Cardiac fibroblast (primary cell): ENCODE results near the gene IKBIP.
"Not testable (repeated sequence)": the region's sequence is repeated elsewhere in the genome, so short reads cannot be mapped to it uniquely, and the experiment has no call there.

Experiments used
- DNase-seq, 2 donors: peaks; one replicate each; pipeline versions ENCODE4 v3.0.0 to v3.0.0-alpha.2; 2010; ENCODE audit warnings: low read depth in 2 of 2
- H3K4me3 ChIP-seq, 2 donors: replicated peaks in 1 of 2; 1 replicate in 1 of 2; 2 replicates in 1 of 2; pipeline ENCODE4 v1.5.1; 2011; ENCODE audit warnings: low read depth in 2 of 2, low read length in 2 of 2, mild to moderate bottlenecking in 2 of 2, moderate library complexity in 1 of 2
- TF ChIP-seq, protein P1 (sequence below): IDR thresholded peaks from one replicate; pipeline ENCODE4 v1.5.1; 2011; ENCODE audit warnings: low read depth, mild to moderate bottlenecking, low read length, inconsistent platforms

The IKBIP gene

DNA sequence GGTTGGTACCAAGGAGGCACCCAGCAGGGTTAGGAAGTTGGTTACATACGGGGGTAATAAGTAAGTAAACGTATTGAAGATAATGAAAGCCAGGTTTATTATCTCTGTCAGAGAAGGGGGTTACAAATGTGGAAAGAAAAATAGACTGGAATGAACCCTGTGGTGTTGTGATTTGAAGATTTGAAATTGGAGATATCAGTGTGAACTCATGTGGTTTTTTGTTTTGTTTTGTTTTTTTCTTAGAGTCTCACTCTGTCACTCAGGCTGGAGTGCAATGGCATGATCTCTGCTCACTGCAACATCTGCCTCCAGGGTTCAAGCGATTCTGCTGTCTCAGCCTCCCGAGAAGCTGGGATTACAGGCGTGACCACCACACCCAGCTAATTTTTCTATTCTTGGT lies 65.2 kb downstream of the IKBIP start:
- no peak overlapping the region for H3K4me3 ChIP-seq
- no peak for DNase-seq
- TF ChIP-seq, protein P1, sequence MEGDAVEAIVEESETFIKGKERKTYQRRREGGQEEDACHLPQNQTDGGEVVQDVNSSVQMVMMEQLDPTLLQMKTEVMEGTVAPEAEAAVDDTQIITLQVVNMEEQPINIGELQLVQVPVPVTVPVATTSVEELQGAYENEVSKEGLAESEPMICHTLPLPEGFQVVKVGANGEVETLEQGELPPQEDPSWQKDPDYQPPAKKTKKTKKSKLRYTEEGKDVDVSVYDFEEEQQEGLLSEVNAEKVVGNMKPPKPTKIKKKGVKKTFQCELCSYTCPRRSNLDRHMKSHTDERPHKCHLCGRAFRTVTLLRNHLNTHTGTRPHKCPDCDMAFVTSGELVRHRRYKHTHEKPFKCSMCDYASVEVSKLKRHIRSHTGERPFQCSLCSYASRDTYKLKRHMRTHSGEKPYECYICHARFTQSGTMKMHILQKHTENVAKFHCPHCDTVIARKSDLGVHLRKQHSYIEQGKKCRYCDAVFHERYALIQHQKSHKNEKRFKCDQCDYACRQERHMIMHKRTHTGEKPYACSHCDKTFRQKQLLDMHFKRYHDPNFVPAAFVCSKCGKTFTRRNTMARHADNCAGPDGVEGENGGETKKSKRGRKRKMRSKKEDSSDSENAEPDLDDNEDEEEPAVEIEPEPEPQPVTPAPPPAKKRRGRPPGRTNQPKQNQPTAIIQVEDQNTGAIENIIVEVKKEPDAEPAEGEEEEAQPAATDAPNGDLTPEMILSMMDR = no peak

DNA sequence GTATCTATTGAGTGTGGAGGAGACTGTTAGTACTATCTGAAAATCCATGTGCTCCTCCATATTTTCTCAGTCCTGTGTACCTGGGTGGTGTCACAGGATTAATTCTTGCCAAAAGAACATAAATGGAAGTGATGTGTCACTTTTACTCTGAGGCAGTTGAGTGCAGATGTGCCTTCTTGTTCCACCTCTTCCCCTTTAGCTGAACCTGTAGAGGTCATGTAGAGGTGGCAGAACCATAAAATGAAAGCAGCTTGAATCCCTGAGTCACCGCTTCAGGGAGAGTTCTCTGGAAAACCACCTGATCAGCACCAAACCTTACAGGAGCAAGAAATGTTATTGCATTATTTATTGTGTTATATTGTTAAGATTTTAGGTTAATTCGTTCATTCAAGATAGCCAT lies 65.8 kb downstream of the IKBIP start:
- no peak for DNase-seq
- no peak overlapping the region for H3K4me3 ChIP-seq
- TF ChIP-seq, protein P1 = no peak

DNA sequence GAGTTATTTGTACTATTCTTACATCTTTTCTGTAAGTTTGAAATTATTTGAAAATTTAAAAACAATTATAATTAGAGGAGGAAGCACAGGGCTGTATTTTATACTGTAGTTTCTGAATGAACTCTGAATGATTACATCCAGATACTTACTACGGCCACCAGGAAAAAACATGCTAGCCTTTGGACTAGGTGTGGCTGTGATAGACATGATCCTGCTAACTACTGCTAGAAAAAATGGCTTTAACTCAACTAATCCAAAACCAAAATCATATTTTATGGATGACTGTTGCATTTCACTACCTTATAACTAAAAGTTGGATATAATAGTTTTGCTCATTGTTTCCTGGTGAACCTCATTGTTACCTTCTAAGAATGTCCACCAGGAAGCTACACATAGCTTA lies 66.2 kb downstream of the IKBIP start:
- TF ChIP-seq, protein P1 = no peak
- no peak overlapping the region for H3K4me3 ChIP-seq
- DNase-seq = no peak

DNA sequence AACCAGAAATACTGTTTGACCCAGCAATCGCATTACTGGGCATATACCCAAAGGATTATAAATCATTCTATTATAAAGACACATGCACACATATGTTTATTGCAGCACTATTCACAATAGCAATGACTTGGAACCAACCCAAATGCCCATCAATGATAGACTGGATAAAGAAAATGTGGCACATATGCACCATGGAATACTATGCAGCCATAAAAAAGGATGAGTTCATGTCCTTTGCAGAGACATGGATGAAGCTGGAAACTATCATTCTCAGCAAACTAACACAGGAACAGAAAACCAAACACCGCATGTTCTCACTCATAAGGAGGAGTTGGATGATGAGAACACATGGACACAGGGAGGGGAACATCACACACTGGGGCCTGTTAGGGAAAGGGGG lies 67.8 kb downstream of the IKBIP start:
- DNase-seq = not testable (repeated sequence)

GRCh38 chr12:98575013-98575412 lies 69.6 kb downstream of the IKBIP start:
- H3K4me3 ChIP-seq = no peak overlapping the region
- DNase-seq = no peak
- TF ChIP-seq, protein P1 = no peak

More for the DNA sequence above, 67.8 kb downstream of the IKBIP start:
- H3K4me3 ChIP-seq = not testable (repeated sequence)
